GM12891 (cell line): ENCODE measurements around the gene ASB16.

Experiments
- PAX5 ChIP-seq: IDR thresholded peaks from 2 replicates; pipeline ENCODE4 v1.6.1; 2011; ENCODE audit warnings: low read length, moderate library complexity, mild to moderate bottlenecking; ENCODE audit not compliant: insufficient read depth, severe bottlenecking
- POLR2A ChIP-seq: IDR thresholded peaks from 2 replicates; pipeline ENCODE4 v1.6.1; 2011; ENCODE audit warnings: low read depth, low read length, control low read depth
- POLR2AphosphoS5 ChIP-seq: IDR thresholded peaks from 2 replicates; pipeline ENCODE4 v1.6.1; 2011; ENCODE audit warnings: low read depth, low read length, control low read depth
- POU2F2 ChIP-seq: IDR thresholded peaks from 2 replicates; pipeline ENCODE4 v1.6.1; 2011; ENCODE audit warnings: low read depth, mild to moderate bottlenecking, control low read depth, low read length, moderate library complexity
- SPI1 ChIP-seq: IDR thresholded peaks from 2 replicates; pipeline ENCODE4 v1.6.1; 2011; ENCODE audit warnings: low read depth, low read length, control low read depth
- TAF1 ChIP-seq: IDR thresholded peaks from 2 replicates; pipeline ENCODE4 v1.6.1; 2011; ENCODE audit warnings: low read depth, low read length, control low read depth

DNA sequence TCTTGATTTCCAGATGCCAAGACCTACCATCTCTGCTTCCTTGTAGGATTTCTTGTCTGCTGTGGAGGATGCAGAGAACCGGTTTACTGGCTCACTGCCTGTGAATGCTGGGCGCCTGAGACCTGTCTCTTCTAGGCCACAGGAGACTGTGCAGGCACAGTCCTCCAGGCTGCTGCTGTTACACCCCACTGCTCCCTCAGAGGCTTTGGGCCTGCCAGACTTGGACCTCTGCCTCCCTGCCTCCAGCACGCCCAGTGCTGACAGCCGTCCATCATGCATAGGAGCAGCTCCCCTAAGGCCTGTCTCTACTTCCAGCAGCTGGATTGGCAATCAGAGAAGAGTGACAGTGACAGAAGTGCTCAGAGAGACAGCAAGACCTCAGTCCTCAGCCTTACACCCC is 22.7 kb upstream of the ASB16 start:
- TF ChIP-seq POLR2A (no peak), POLR2AphosphoS5 (no peak), TAF1 (no peak), POU2F2 (no peak), PAX5 (no peak), SPI1 (no peak)
